H1 (cell line): ENCODE results near the gene CFAP298. TPM values are rescaled to one million over a fixed set of nuclear protein-coding genes. Genes with fewer than 3 reads are reported as not detected.

Experiments used
- MAX ChIP-seq: IDR thresholded peaks from 2 replicates; pipeline ENCODE4 v1.6.1; 2012; ENCODE audit warnings: inconsistent platforms
- polyA plus RNA-seq, 7 experiments: library from polyadenylated mRNA; depleted of rRNA in 3 of 7; stranded (reverse) in 5 of 7; unstranded in 2 of 7; fragments of >200 nt in 5 of 7; fragments of 200-250 nt in 2 of 7; gene quantifications; 1 replicate in 5 of 7; 2 replicates in 1 of 7; 4 replicates in 1 of 7; pipeline versions ENCODE4 v1.2.1 to v1.2.3, GENCODE V29; 2011 to 2013; ENCODE audit warnings: missing spikeins in 2 of 7, mixed read lengths in 2 of 7
- total RNA-seq: library from RNA; stranded (reverse); fragmentation: NEBNext Ultra II Directional; extraction: Animal tissue kit (Norgen Biotek cat#: 25700); gene quantifications from 2 replicates; pipeline ENCODE4 v1.2.1, GENCODE V29; 2021

The CFAP298 gene
- total and polyA plus RNA-seq, 2 of the 8 experiments (the other 6 are each of a cell fraction or from before 2014, with no cell fraction given): 43.0 to 68.1 TPM

- peak; percentile 66 for TF ChIP-seq MAX
Measured at GRCh38 chr21:32562426-32562825, 49.8 kb downstream of the CFAP298 start (continued).
